HG02642 (cell line): ENCODE data around the gene RRP1.
"Not testable (repeated sequence)": the region's sequence is repeated elsewhere in the genome, so short reads cannot be mapped to it uniquely, and the experiment has no call there.

Source experiments
- ATAC-seq: cut with Tn5 transposase; IDR thresholded peaks from one replicate; pipeline ENCODE4 v1.9.1; 2021; ENCODE audit warnings: mild to moderate bottlenecking; ENCODE audit not compliant: unreplicated experiment, poor library complexity

The RRP1 gene

GRCh38 chr21:43832158-43832550, 42.8 kb downstream of the RRP1 start:
- ATAC-seq = no peak

GRCh38 chr21:43832648-43833047, 43.3 kb downstream of the RRP1 start:
- no peak for ATAC-seq

- no peak for ATAC-seq
Observed at GRCh38 chr21:43834146-43834905, 44.9 kb downstream of the RRP1 start.

- no peak for ATAC-seq
Observed at GRCh38 chr21:43835050-43835449, 45.7 kb downstream of the RRP1 start.

GRCh38 chr21:43835861-43836260, 46.5 kb downstream of the RRP1 start:
- ATAC-seq = no peak

GRCh38 chr21:43836616-43837015, 47.2 kb downstream of the RRP1 start:
- ATAC-seq = no peak

- no peak for ATAC-seq
Observed at GRCh38 chr21:43840259-43840658, 50.9 kb downstream of the RRP1 start.

- no peak for ATAC-seq
Observed at GRCh38 chr21:43842742-43843141, 53.4 kb downstream of the RRP1 start.

GRCh38 chr21:43844906-43845305, 55.5 kb downstream of the RRP1 start:
- ATAC-seq = not testable (repeated sequence)

- no peak for ATAC-seq
Observed at GRCh38 chr21:43845386-43845785, 56.0 kb downstream of the RRP1 start.

GRCh38 chr21:43846430-43846829, 57.1 kb downstream of the RRP1 start:
- no peak for ATAC-seq

GRCh38 chr21:43847301-43847700, 57.9 kb downstream of the RRP1 start:
- ATAC-seq = no peak

- ATAC-seq = no peak
Observed at GRCh38 chr21:43848771-43849170, 59.4 kb downstream of the RRP1 start.

- ATAC-seq = no peak
Observed at GRCh38 chr21:43849532-43850299, 60.3 kb downstream of the RRP1 start.

GRCh38 chr21:43850728-43851295, 61.4 kb downstream of the RRP1 start:
- no peak for ATAC-seq

- no peak for ATAC-seq
Observed at GRCh38 chr21:43851593-43851992, 62.2 kb downstream of the RRP1 start.

- no peak for ATAC-seq
Observed at GRCh38 chr21:43853851-43854772, 64.7 kb downstream of the RRP1 start.
